ENCODE measurements around the gene ATP6V0C. TPM values are rescaled to one million over a fixed set of nuclear protein-coding genes. Genes with fewer than 3 reads are reported as not detected.
A peak's percentile ranks its signal among the peaks of the same experiment; 100 is the strongest.

Gene ATP6V0C
- total RNA-seq, 5 donors from 2014 or later (not counting 1 experiment from before 2014, with no cell fraction given), result 122 to 161 (median 128) TPM

DNA sequence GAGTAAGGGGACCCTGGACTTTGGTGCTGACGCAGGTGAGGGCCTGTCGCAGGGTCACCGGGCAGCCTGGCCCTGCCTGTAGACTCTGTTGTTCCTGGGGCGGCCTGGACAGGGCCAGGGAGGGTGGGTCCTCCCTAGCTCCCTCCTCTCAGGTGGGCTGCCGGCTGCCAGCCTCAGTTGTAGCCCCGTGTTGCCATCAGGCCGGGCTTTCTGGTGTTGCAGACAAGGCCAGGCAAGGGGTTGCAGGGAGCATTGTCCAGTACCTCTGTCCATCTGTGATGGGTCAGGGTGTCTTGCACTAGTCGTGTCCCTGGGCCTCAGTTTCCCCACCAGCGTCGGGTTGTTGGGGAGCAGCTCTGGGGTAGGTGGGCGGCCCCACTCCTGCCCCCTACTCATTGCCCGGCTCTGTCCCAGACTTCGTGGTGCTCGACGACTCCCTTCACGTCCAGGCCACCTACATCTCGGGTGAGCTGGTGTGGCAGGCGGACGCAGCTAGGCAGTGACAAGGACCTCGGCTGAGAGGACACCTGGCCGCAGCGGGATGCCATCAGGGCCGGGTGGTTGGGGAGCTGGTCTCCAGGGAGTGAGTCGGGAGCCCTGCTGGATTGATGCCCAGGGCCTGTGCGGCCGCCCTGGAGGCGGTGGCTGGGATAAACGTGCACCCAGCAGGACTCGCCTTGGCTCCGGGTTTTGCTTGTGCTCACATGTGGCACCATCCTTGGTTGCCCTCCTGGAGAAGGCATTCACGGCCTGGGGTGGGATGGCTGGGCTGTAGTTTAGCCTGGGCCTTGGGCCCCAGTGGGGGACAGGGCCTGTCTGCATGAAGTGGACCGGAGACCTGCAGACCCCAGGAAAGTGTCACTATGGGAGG lies 15.5 kb downstream of the ATP6V0C start:
- H3K36me3 Mint-ChIP-seq, result peaks cover 9% of the 10 kb centered on the region
- peaks cover 19 to 23% (median 23%) of the 10 kb centered on the region in 3 donors for H3K4me1 Mint-ChIP-seq

DNA sequence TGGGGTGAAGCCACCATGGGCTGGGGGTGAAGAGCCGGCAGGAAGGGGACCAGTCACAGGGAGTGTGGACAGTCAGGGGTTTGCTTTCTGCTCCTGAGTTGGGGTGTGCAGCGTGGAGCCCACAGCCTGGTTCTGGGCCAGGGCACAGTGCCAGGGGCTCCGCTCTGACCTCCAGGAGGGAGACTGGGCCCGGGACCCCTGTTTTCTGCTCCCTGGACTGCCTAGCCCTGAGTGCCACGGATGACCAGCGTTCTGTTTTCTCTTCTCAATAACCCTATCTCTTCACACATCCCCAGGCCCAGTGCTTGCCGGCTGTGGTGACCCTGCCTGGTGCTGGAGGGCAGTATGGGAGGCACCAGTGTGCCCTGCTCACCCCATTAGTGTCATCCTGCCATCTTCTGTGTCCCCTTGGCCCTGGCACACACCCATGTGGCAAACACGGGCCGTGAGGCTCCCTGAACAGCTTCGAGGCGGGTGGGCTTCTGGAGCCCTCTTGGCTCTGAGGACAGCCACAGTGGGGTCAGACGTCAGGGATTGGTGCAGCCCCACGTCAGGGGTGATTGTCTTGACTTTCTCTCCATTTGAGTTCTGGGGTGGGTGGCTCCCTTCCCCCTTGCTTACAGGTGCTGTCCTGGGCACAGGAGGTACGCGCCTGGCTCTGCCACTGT lies 16.3 kb downstream of the ATP6V0C start:
- ChIA-PET CTCF (no interaction called here), POLR2A (interaction anchor here in 1 of 2 donors (1.2 kb wide), 1 partner anchor 10 kb away, joined by 7 read pairs; the partner anchor contains the start of gene AMDHD2)
- H3K4me1 Mint-ChIP-seq, result peaks cover 14 to 19% (median 19%) of the 10 kb centered on the region in 3 donors
- Histone ChIP-seq H3K36me3 (ENCODE audit: control insufficient read depth in 2 of 2, extremely low read depth in 1 of 2, insufficient read depth in 1 of 2, low read length in 1 of 2) (peaks cover 5 to 36% of the 10 kb centered on the region in 2 donors), H3K4me3 (ENCODE audit: control insufficient read depth in 1 of 2, extremely low read depth in 1 of 2, low read length in 1 of 2) (no peak overlapping the region), H3K27me3 (replicated peaks in 1 of 2; ENCODE audit: control insufficient read depth in 2 of 2, extremely low read depth in 1 of 2, insufficient read depth in 2 of 2, low read length in 1 of 2) (no peaks in the 10 kb centered on the region), H3K4me1 (ENCODE audit: control insufficient read depth in 1 of 2, extremely low read depth in 1 of 2, insufficient read depth in 2 of 2, low read length in 2 of 2) (peaks cover 0 to 29% of the 10 kb centered on the region in 2 experiments), H3K27ac (ENCODE audit: low read length) (no peak overlapping the region), H3K9me3 (no peaks in the 10 kb centered on the region)
- no peak for ATAC-seq (replicated peaks in 1 of 4)
- peak overlapping the region in 2 of 3 donors; percentile 53 to 96 for H3K4me3 Mint-ChIP-seq
- peaks cover 2% of the 10 kb centered on the region for H3K36me3 Mint-ChIP-seq
- 92% methylated on average over 9 of the region's 15 CpGs for WGBS (ENCODE audit: insufficient coverage)
- peak overlapping the region in 1 of 2 donors; percentile 74 for H3K27ac Mint-ChIP-seq
- H3K27me3 Mint-ChIP-seq, result no peaks in the 10 kb centered on the region
- no peaks in the 10 kb centered on the region for H3K9me3 Mint-ChIP-seq
- no peak for DNase-seq

More for the DNA sequence above, 15.5 kb downstream of the ATP6V0C start:
- POLR2A ChIA-PET, result no interaction called here
- CTCF ChIA-PET, result no interaction called here
- Histone ChIP-seq H3K27me3 (replicated peaks in 1 of 2; ENCODE audit: control insufficient read depth in 2 of 2, extremely low read depth in 1 of 2, insufficient read depth in 2 of 2, low read length in 1 of 2) (no peaks in the 10 kb centered on the region), H3K36me3 (ENCODE audit: control insufficient read depth in 2 of 2, extremely low read depth in 1 of 2, insufficient read depth in 1 of 2, low read length in 1 of 2) (peaks cover 5 to 43% of the 10 kb centered on the region in 2 donors), H3K4me1 (ENCODE audit: control insufficient read depth in 1 of 2, extremely low read depth in 1 of 2, insufficient read depth in 2 of 2, low read length in 2 of 2) (peaks cover 0 to 29% of the 10 kb centered on the region in 2 experiments), H3K4me3 (ENCODE audit: control insufficient read depth in 1 of 2, extremely low read depth in 1 of 2, low read length in 1 of 2) (no peak overlapping the region), H3K9me3 (no peaks in the 10 kb centered on the region), H3K27ac (ENCODE audit: low read length) (no peak overlapping the region)
- Mint-ChIP-seq H3K4me3 (peak overlapping the region in 2 of 3 donors; percentile 24 to 96), H3K27ac (peak overlapping the region in 1 of 2 donors; percentile 27), H3K27me3 (no peaks in the 10 kb centered on the region), H3K9me3 (no peaks in the 10 kb centered on the region)
- 95% methylated on average over 25 of the region's 32 CpGs for WGBS (ENCODE audit: insufficient coverage)
- DNase-seq (no peak), ATAC-seq (replicated peaks in 1 of 4) (no peak)

DNA sequence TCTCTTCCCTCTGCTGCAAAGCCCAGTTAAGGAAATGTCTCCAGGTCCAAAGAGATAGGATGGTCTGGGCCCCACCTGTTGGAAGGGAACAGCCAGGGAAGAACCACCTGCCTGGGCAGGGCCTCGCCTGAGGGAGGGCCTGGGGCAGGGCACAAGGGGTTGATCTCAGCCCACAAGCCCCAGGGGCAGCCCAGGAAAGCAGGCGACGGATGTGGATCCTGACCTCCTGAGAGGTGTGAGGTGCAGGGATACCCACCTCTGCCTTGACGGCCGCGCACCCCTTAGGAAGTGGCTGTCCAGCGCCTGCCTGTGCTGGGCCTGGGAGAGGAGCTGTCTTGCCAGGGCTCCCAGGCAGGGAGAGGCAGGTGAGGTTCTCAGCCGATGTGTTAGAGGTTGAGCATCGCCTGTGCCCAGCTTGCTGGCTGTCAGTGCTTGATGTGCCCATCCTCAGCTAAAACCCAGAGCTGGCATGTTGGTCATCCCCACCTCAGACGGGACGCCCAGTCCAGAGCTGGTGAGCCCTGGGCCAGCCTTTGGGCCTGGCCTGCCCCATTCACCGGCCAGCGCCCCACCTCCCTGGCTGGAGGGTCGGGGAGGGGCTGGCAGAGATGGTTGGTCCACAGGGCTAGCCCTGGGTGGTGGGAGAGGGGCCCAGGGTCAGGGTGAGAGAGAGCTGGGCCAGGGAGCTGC lies 17.0 kb downstream of the ATP6V0C start:
- Mint-ChIP-seq H3K27ac (peak overlapping the region in 1 of 2 donors; percentile 98), H3K4me1 (peaks cover 14 to 20% (median 19%) of the 10 kb centered on the region in 3 donors), H3K27me3 (no peaks in the 10 kb centered on the region), H3K9me3 (no peaks in the 10 kb centered on the region), H3K4me3 (peak overlapping the region; percentile 93 to 97 (median 96)), H3K36me3 (peaks cover 2% of the 10 kb centered on the region)
- 95% methylated on average over 13 of the region's 14 CpGs for WGBS (ENCODE audit: insufficient coverage)
- Histone ChIP-seq H3K27me3 (replicated peaks in 1 of 2; ENCODE audit: control insufficient read depth in 2 of 2, extremely low read depth in 1 of 2, insufficient read depth in 2 of 2, low read length in 1 of 2) (no peaks in the 10 kb centered on the region), H3K4me1 (ENCODE audit: control insufficient read depth in 1 of 2, extremely low read depth in 1 of 2, insufficient read depth in 2 of 2, low read length in 2 of 2) (peaks cover 0 to 29% of the 10 kb centered on the region in 2 experiments), H3K36me3 (ENCODE audit: control insufficient read depth in 2 of 2, extremely low read depth in 1 of 2, insufficient read depth in 1 of 2, low read length in 1 of 2) (peaks cover 5 to 36% of the 10 kb centered on the region in 2 donors), H3K4me3 (ENCODE audit: control insufficient read depth in 1 of 2, extremely low read depth in 1 of 2, low read length in 1 of 2) (no peak overlapping the region), H3K27ac (ENCODE audit: low read length) (peak overlapping the region; percentile 87), H3K9me3 (no peaks in the 10 kb centered on the region)
- POLR2A ChIA-PET, result interaction anchor here (0.6 to 2.8 kb wide), 3 partner anchors 10 to 15 kb away, joined by 3 to 31 read pairs (median 7); partner anchors contain the start of gene AMDHD2 (in 2 of the 2)
- DNase-seq, result no peak
- no peak for ATAC-seq (replicated peaks in 1 of 4)
- CTCF ChIA-PET, result interaction anchor here (0.6 to 0.7 kb wide), 2 partner anchors 491 to 1432 kb away, joined by 3 to 4 read pairs; no protein-coding TSS in a partner anchor

DNA sequence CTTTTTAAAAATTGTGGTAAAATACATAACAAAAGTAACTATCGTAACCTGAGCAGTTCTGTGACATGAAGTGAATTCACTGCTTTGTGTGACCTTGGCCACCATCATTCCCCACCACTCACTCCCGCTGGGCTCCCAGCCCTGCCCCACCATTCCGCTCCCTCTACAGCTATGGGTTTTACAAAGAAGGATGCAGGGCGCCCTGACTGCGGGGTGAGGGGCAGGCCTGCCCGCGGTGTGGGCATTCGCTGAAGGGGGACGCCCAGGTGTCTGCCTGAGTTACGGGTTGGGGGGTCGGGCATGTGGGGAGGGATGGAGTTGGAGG lies 17.6 kb downstream of the ATP6V0C start, which contains the start of gene CEMP1:
CEMP1 (minus strand) TSS at position 38 of the 325 bp plus-strand sequence. CDS start 335 bp downstream, outside the sequence.
- Histone ChIP-seq H3K36me3 (ENCODE audit: control insufficient read depth in 2 of 2, extremely low read depth in 1 of 2, insufficient read depth in 1 of 2, low read length in 1 of 2) (peaks cover 5 to 31% of the 10 kb centered on the region in 2 donors), H3K27me3 (replicated peaks in 1 of 2; ENCODE audit: control insufficient read depth in 2 of 2, extremely low read depth in 1 of 2, insufficient read depth in 2 of 2, low read length in 1 of 2) (no peaks in the 10 kb centered on the region), H3K4me3 (ENCODE audit: control insufficient read depth in 1 of 2, extremely low read depth in 1 of 2, low read length in 1 of 2) (peak within 1 kb of the TSS; percentile 80 to 95), H3K4me1 (ENCODE audit: control insufficient read depth in 1 of 2, extremely low read depth in 1 of 2, insufficient read depth in 2 of 2, low read length in 2 of 2) (peaks cover 0 to 30% of the 10 kb centered on the region in 2 experiments), H3K27ac (ENCODE audit: low read length) (peak within 1 kb of the TSS; percentile 99), H3K9me3 (no peaks in the 10 kb centered on the region)
- H3K4me1 Mint-ChIP-seq, result peaks cover 16 to 20% (median 19%) of the 10 kb centered on the region in 3 donors
- H3K36me3 Mint-ChIP-seq, result peaks cover 2% of the 10 kb centered on the region
- POLR2A ChIA-PET, result interaction anchor here (0.6 to 2.8 kb wide), 3 partner anchors 11 to 15 kb away, joined by 3 to 31 read pairs (median 7); partner anchors contain the start of gene AMDHD2 (in 2 of the 2)
- CTCF ChIA-PET, result interaction anchor here (0.6 to 0.7 kb wide), 2 partner anchors 491 to 1432 kb away, joined by 3 to 4 read pairs; no protein-coding TSS in a partner anchor
- peak within 1 kb of the TSS; percentile 98 for H3K27ac Mint-ChIP-seq
- 7% methylated on average over 8 of the region's 11 CpGs for WGBS (ENCODE audit: insufficient coverage)
- H3K27me3 Mint-ChIP-seq, result no peaks in the 10 kb centered on the region
- H3K4me3 Mint-ChIP-seq, result peak within 1 kb of the TSS; percentile 93 to 97 (median 96)
- peak in 3 of 4 experiments; percentile 2 to 6 (median 6) for ATAC-seq (replicated peaks in 1 of 4)
- no peak for DNase-seq
- H3K9me3 Mint-ChIP-seq, result no peaks in the 10 kb centered on the region

DNA sequence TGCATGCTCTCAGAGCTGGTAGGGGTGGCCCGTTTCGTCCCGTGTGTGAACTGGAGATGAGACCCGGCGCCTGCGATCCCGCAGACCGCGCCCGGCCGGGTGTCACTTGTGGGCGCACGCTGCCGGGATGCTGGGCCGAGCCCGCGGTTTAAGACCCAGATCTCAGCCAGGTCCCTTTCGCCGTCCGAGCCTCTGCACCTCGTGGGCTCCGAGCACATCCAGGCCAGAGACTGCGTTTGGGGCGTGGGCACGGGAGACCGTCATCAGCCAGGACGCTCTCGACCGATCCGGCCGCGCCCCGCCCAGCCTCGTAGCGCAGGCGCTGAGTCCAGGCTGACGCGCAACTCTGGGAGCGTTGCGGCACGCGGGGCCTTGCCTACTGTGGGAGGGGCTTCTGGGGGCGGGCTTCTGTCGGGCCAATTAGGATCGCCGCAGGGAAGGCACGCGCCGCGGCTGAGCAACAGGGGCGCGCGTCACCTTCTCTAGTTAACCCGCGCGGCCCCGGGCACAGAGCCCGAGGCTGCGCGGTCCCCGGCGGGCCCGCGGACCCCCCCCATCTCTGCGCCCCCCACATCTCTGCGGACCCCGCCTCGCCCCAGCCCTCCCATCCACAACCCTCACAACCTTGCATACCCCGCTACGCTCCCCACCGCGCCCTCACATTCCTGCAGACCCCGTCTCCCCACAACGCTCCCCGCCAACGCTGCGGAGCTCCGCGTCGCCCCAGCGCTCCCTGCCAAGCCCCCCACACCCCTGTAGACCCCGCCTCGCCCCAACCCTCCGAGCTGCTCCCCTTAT lies 18.1 kb downstream of the ATP6V0C start:
- peak overlapping the region; percentile 98 for H3K27ac Mint-ChIP-seq

More for the DNA sequence above, 18.1 kb downstream of the ATP6V0C start:
- Histone ChIP-seq H3K27ac (ENCODE audit: low read length) (peak overlapping the region; percentile 99), H3K27me3 (replicated peaks in 1 of 2; ENCODE audit: control insufficient read depth in 2 of 2, extremely low read depth in 1 of 2, insufficient read depth in 2 of 2, low read length in 1 of 2) (no peaks in the 10 kb centered on the region), H3K36me3 (ENCODE audit: control insufficient read depth in 2 of 2, extremely low read depth in 1 of 2, insufficient read depth in 1 of 2, low read length in 1 of 2) (peaks cover 5 to 29% of the 10 kb centered on the region in 2 donors), H3K9me3 (no peaks in the 10 kb centered on the region), H3K4me3 (ENCODE audit: control insufficient read depth in 1 of 2, extremely low read depth in 1 of 2, low read length in 1 of 2) (peak overlapping the region; percentile 80 to 95), H3K4me1 (ENCODE audit: control insufficient read depth in 1 of 2, extremely low read depth in 1 of 2, insufficient read depth in 2 of 2, low read length in 2 of 2) (peaks cover under 1 to 34% of the 10 kb centered on the region in 2 experiments)
- peak overlapping the region; percentile 93 to 97 (median 96) for H3K4me3 Mint-ChIP-seq
- peaks cover 19 to 23% (median 19%) of the 10 kb centered on the region in 3 donors for H3K4me1 Mint-ChIP-seq
- H3K9me3 Mint-ChIP-seq, result no peaks in the 10 kb centered on the region
- WGBS (ENCODE audit: insufficient coverage), result under 1% methylated on average over 77 of the region's 84 CpGs
- ATAC-seq (replicated peaks in 1 of 4) (peak; percentile 85 to 96 (median 95)), DNase-seq (peak; percentile 91 to 99 (median 97))
- H3K36me3 Mint-ChIP-seq, result peaks cover 2% of the 10 kb centered on the region
- H3K27me3 Mint-ChIP-seq, result no peaks in the 10 kb centered on the region
- CTCF ChIA-PET, result interaction anchor here (0.6 to 0.7 kb wide), 2 partner anchors 492 to 1431 kb away, joined by 3 to 4 read pairs; no protein-coding TSS in a partner anchor
- POLR2A ChIA-PET, result interaction anchor here (1.2 to 2.8 kb wide), 2 partner anchors 11 to 12 kb away, joined by 7 to 31 read pairs; partner anchors contain the start of gene AMDHD2 (in 2 of the 2)

Measured in T-cell (primary cell).